Measurements from ENCODE around the gene SPATA46.

- TF ChIP-seq CTCF (conservative IDR thresholded peaks at IDR 0.05; ENCODE audit: low read length) (no peak), EZH2phosphoT487 (IDR thresholded peaks at IDR 0.05; ENCODE audit: borderline replicate concordance, low read depth, low read length) (no peak)
These were observed 11.5 kb upstream of the SPATA46 start for GRCh38 chr1:162388083-162388594.
